Keratinocyte (primary cell): ENCODE data around the gene SCN1B. TPM values are rescaled to one million over a fixed set of nuclear protein-coding genes. Genes with fewer than 3 reads are reported as not detected.

Experiments
- DNase-seq: peaks from one replicate; pipeline ENCODE4 v3.0.0-alpha.2; 2011; ENCODE audit warnings: low read depth, missing footprints, low spot score
- FAIRE-seq: peaks from 2 replicates; lab custom pipeline; 2011; peaks lifted over from hg19 to GRCh38; lab: Jason Lieb, UNC
- H2AFZ ChIP-seq: 2 replicates; pipeline ENCODE4 v1.6.0; 2012; ENCODE audit warnings: low read length, control low read depth, inconsistent platforms; ENCODE audit not compliant: control insufficient read depth
- H3K27ac ChIP-seq: 2 replicates; pipeline ENCODE4 v1.5.1; 2011; ENCODE audit warnings: low read length; ENCODE audit not compliant: control insufficient read depth, insufficient read depth
- H3K27me3 ChIP-seq: 3 replicates; pipeline ENCODE4 v1.6.0; 2011; ENCODE audit warnings: low read length; ENCODE audit not compliant: control insufficient read depth, insufficient read depth; ENCODE audit errors: extremely low read depth
- H3K36me3 ChIP-seq, 2 experiments: 2 replicates in 1 of 2; 3 replicates in 1 of 2; pipeline ENCODE4 v1.5.1; 2011; ENCODE audit warnings: low read length in 2 of 2, mild to moderate bottlenecking in 1 of 2; ENCODE audit not compliant: control insufficient read depth in 2 of 2, insufficient read depth in 2 of 2; ENCODE audit errors: extremely low read depth in 1 of 2
- H3K4me1 ChIP-seq: 3 replicates; pipeline ENCODE4 v1.5.1; 2011; ENCODE audit warnings: low read length; ENCODE audit not compliant: control insufficient read depth, insufficient read depth; ENCODE audit errors: extremely low read depth
- H3K4me2 ChIP-seq: 3 replicates; pipeline ENCODE4 v1.6.0; 2011; ENCODE audit warnings: low read depth, low read length; ENCODE audit not compliant: control insufficient read depth, insufficient read depth; ENCODE audit errors: extremely low read depth
- H3K4me3 ChIP-seq, 3 experiments: fragments of 200-600 bp in 1 of 3; sonication (generic) in 1 of 3; 2 replicates in 2 of 3; 3 replicates in 1 of 3; pipeline ENCODE4 v1.5.1; 2011 to 2016; ENCODE audit warnings: low read length in 3 of 3, mild to moderate bottlenecking in 3 of 3, control low read depth in 2 of 3, inconsistent platforms in 1 of 3, low read depth in 1 of 3, mixed read lengths in 1 of 3, mixed run types in 1 of 3, moderate library complexity in 1 of 3; ENCODE audit not compliant: control insufficient read depth in 2 of 3, insufficient read depth in 2 of 3; ENCODE audit errors: extremely low read depth in 1 of 3
- H3K79me2 ChIP-seq: 2 replicates; pipeline ENCODE4 v1.6.0; 2012; ENCODE audit warnings: low read length; ENCODE audit not compliant: control insufficient read depth, insufficient read depth
- H3K9ac ChIP-seq: 3 replicates; pipeline ENCODE4 v1.6.0; 2011; ENCODE audit warnings: low read length; ENCODE audit not compliant: control insufficient read depth, insufficient read depth; ENCODE audit errors: extremely low read depth
- H3K9me1 ChIP-seq: 3 replicates; pipeline ENCODE4 v1.6.0; 2011; ENCODE audit warnings: low read length; ENCODE audit not compliant: control insufficient read depth, insufficient read depth; ENCODE audit errors: extremely low read depth
- H3K9me3 ChIP-seq: 2 replicates; pipeline ENCODE4 v1.5.1; 2012; ENCODE audit warnings: low read depth, low read length; ENCODE audit not compliant: control insufficient read depth
- H4K20me1 ChIP-seq: 3 replicates; pipeline ENCODE4 v1.6.0; 2011; ENCODE audit warnings: low read length; ENCODE audit not compliant: control insufficient read depth, insufficient read depth; ENCODE audit errors: extremely low read depth
- CTCF ChIP-seq, 3 experiments: IDR thresholded peaks in 1 of 3; conservative IDR thresholded peaks in 1 of 3; optimal IDR thresholded peaks in 1 of 3; 2 replicates in 2 of 3; 3 replicates in 1 of 3; pipeline versions ENCODE3 to v1.5.1; 2011; ENCODE audit warnings: low read length in 3 of 3, mild to moderate bottlenecking in 3 of 3, moderate library complexity in 2 of 3, control low read depth in 1 of 3, inconsistent platforms in 1 of 3; ENCODE audit not compliant: insufficient read depth in 2 of 3; ENCODE audit errors: extremely low read depth in 1 of 3
- EZH2 ChIP-seq: IDR thresholded peaks from one replicate; pipeline ENCODE4 v1.6.1; 2012; ENCODE audit warnings: inconsistent platforms, mild to moderate bottlenecking, low read length, moderate library complexity
- dilution Hi-C: fragments of 300-500 bp; cut with MboI; formaldehyde crosslinking; loops from one replicate; pipeline ENCODE4 v1.7.0; 2020; ENCODE audit warnings: low sequenced_read_pairs; ENCODE audit not compliant: extremely low pct_ligation_motif_present
- polyA plus RNA-seq, 5 experiments: library from polyadenylated mRNA; depleted of rRNA in 3 of 5; stranded (reverse) in 3 of 5; stranded (forward) in 1 of 5; unstranded in 1 of 5; fragments of >200 nt; gene quantifications; 1 replicate in 1 of 5; 2 replicates in 3 of 5; 3 replicates in 1 of 5; pipeline versions ENCODE4 v1.2.1 to v1.2.3, GENCODE V29; 2011 to 2012; ENCODE audit warnings: missing spikeins in 2 of 5, low read depth in 1 of 5, low replicate concordance in 1 of 5

SCN1B gene
- polyA plus RNA-seq, 1 donor (not counting 4 experiments of a cell fraction or from before 2014, with no cell fraction given), result 0.30 TPM

- Histone ChIP-seq H3K27ac (no peak overlapping the region), H3K4me2 (no peak overlapping the region), H3K36me3 (no peaks in the 10 kb centered on the region), H2AFZ (no peak overlapping the region), H3K9ac (no peak overlapping the region), H3K27me3 (no peaks in the 10 kb centered on the region), H3K4me1 (peaks cover 5% of the 10 kb centered on the region), H3K4me3 (no peak overlapping the region), H4K20me1 (no peaks in the 10 kb centered on the region), H3K9me3 (peaks cover 4% of the 10 kb centered on the region), H3K79me2 (no peaks in the 10 kb centered on the region), H3K9me1 (no peaks in the 10 kb centered on the region)
- dilution Hi-C loops, result no loop called here
- TF ChIP-seq CTCF (optimal IDR thresholded peaks at IDR 0.05 in 1 of 3, IDR thresholded peaks at IDR 0.05 in 1 of 3, conservative IDR thresholded peaks at IDR 0.05 in 1 of 3; ENCODE audit: extremely low read depth in 1 of 3, insufficient read depth in 2 of 3, low read length in 3 of 3) (no peak), EZH2 (no peak)
- FAIRE-seq (no peak), DNase-seq (no peak)
These were observed 38.8 kb downstream of the SCN1B start for GRCh38 chr19:35068941-35069634.

GRCh38 chr19:35069696-35070095 is 39.4 kb downstream of the SCN1B start:
- FAIRE-seq, result no peak

More at GRCh38 chr19:35069696-35070095, 39.4 kb downstream of the SCN1B start:
- H3K9me1 ChIP-seq, result no peaks in the 10 kb centered on the region
- dilution Hi-C loops, result no loop called here
- H3K36me3 ChIP-seq, result no peaks in the 10 kb centered on the region
- H3K9ac ChIP-seq, result no peak overlapping the region
- peaks cover 4% of the 10 kb centered on the region for H3K9me3 ChIP-seq
- H4K20me1 ChIP-seq, result no peaks in the 10 kb centered on the region
- no peak overlapping the region for H3K4me3 ChIP-seq
- no peak overlapping the region for H2AFZ ChIP-seq
- no peaks in the 10 kb centered on the region for H3K27me3 ChIP-seq
- DNase-seq, result no peak
- peaks cover 5% of the 10 kb centered on the region for H3K4me1 ChIP-seq
- no peak for TF ChIP-seq CTCF (optimal IDR thresholded peaks at IDR 0.05 in 1 of 3, IDR thresholded peaks at IDR 0.05 in 1 of 3, conservative IDR thresholded peaks at IDR 0.05 in 1 of 3; ENCODE audit: extremely low read depth in 1 of 3, insufficient read depth in 2 of 3, low read length in 3 of 3)
- TF ChIP-seq EZH2, result no peak
- no peaks in the 10 kb centered on the region for H3K79me2 ChIP-seq
- no peak overlapping the region for H3K4me2 ChIP-seq
- no peak overlapping the region for H3K27ac ChIP-seq
